GM18505 (cell line): ENCODE data around the gene FHOD1.
A peak's percentile ranks its signal among the peaks of the same experiment; 100 is the strongest.

Experiments
- ATAC-seq: cut with Tn5 transposase; IDR thresholded peaks from one replicate; pipeline ENCODE4 v1.9.1; 2021; ENCODE audit not compliant: unreplicated experiment
- POLR2A ChIP-seq: IDR thresholded peaks from 4 replicates; pipeline ENCODE4 v1.6.1; 2011; ENCODE audit warnings: borderline replicate concordance; ENCODE audit not compliant: insufficient read depth, insufficient read length; ENCODE audit errors: extremely low read depth

The FHOD1 gene

DNA sequence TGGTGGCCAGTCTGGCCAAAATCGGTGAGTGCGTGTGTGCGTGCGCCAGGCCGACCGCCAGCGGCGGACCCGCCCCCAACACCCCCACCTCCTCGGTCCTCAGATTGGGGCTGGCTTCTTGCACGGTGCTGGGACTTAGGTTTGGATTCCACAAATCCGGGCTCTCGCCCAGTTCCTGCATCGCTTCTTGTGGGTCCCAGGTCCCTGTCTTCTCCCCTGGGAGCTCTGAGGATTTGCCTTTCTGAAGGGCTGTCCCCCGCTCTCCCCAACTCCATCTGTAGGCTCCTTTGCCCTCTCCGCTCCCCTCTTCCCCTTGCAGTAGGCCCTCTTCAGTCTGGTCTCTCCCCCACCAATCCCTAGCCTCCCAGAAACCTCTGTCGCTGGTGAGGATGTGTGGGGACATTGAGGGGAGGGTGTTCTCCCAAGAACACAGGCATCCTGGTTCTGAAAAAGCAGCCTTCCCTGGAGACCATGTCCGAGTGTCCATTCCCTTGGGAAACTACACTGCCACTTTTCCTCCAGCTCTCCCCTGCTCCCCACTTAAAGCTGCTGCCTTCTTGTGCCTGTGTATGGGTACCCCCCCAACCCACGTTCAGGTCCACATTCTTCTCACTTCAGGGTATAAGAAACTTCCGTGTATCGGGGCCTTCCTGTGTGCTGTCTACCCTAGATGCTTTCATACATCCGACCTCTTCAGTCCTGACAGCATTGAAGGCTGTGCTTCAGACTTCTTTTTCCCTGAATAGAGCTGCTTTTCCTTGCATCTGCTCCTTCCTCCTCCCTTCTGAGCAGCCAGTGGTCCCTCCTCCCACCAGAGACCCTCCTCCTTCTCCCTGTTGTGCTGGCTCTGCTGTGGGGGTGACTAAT is 2.1 kb upstream of the FHOD1 start:
- ATAC-seq: no peak
- TF ChIP-seq POLR2A: no peak

DNA sequence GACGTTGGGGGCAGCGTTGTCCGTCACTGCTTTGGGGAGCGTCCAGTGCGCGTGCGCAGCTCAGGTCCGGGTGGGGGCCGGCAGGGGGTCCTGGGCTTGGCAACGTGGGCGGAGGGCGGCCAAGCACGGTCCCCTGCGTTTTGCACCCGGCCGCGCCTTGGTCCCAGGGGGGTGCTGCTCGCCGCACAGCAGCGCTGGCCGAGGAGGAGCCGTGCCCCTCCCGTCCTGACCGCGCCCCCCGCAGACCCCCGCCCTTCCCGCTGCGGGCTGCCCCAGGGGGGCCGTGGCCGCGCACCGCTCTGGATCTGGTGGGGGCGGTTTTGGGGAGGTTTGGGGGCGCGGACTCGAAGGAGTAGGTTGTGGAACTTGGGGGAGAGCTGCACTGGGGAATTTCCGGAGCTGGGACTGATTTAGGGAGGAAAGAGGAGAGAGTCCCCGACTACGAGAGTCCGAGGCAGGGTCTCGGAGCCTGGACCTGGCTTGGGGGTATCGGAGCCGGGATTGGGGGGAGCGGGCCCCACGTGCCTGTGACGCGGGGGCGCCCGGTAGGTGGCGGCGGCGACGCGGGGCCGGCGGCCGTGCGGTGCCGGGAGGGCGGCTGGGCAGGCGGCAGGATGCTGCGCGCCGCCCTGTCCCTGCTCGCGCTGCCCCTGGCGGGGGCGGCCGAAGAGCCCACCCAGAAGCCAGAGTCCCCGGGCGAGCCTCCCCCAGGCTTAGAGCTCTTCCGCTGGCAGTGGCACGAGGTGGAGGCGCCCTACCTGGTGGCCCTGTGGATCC is 1.3 kb upstream of the FHOD1 start, which contains the start of gene SLC9A5:
SLC9A5 (plus strand) TSS at position 579 of the 777 bp plus-strand sequence; CDS start at position 615, 36 bp downstream.
- ATAC-seq: no peak
- peak; percentile 35 for TF ChIP-seq POLR2A

DNA sequence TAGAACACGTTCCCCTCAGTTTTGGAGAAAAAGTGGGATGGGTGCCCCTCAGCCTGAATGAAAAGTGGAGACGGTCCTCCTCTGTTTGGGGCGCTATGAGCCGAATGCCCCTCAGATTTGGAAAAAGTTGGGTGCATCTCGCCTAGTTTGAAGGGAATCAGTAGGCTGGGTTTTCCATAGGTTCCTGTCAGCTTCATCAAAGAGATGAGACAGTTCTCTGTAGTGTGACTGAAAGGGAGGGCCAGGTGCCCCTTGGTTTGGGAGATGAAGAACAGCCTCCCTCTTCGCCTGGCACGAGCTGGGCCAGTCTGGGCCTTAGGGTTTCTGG is 756 bp upstream of the FHOD1 start:
- ATAC-seq: no peak
- TF ChIP-seq POLR2A: no peak

DNA sequence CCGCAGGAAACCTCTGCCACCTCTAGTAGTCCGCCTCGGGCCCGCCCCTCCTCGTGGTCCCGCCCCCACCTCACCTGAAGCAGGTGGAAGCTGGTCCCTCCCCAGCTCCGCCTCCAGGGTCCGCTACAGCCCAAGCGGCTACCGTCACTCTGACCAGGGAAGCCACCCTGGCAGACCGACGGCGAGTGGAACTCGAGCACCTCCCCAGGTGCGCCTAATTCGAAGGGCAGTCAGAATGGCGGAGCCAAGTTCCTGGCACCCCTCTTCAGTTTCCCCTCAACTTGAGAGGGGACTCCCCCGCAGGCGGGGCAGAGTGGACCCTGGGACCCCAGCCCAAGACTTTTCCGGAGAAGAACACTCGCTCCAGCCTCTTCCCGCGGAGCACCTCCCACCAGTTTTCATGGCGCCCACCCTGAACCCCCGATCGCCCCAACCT is 507 bp downstream of the FHOD1 start:
- peak; percentile 21 for TF ChIP-seq POLR2A
- peak; percentile 8 for ATAC-seq

DNA sequence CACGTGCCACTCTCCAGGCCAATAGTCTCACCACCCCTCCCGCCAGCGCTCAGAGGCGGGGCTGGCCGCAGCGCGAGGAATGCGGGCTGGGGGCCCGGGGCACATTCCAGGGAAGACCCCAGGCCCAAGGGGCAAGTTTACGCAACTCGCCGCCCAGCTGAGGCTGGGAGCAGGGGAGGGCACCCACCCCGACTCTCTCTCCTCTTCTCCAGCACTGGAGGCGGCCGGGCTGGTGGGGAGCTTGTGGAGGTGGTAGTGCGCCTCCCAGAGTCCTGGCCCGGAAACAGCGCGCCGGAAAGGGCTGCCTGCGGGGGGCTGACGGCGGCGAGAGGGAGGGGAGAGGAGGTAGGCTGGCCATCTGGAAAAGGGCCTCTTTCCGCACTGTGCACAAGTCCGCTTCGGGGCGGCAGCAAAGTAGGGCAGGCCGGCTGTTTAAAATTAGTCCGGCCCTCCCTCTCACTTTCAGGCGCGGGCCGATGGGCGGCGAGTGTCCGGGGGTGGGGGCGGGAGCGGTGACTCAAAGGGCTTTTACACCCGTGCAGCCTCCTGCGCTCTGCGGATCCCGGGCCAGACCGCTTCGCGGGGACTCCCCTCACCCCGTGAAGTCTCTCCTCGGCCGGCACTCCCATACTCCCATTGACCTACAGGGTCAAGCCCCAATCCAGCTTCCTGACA is 1.1 kb downstream of the FHOD1 start:
- no peak for TF ChIP-seq POLR2A
- peak; percentile 22 for ATAC-seq

DNA sequence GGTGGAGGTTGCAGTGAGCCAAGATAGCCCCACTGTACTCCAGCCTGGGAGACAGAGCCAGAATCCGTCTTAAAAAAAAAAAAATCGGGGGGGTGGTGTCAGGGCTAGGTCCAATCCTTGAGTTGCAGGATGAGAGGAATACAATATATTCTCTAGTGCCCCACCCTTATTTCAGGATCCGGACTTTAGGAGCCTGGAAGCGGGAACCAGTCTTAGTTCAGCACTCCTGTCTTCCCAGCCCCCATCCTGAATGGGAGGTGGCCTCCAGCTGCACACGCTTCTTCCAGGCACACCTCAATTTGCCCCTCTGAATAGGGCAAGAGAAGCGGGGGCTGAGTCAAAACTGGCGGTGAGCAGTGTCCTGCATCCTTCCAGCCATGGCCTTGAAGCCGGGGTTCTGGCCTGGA is 1.6 kb downstream of the FHOD1 start:
- ATAC-seq: no peak
- no peak for TF ChIP-seq POLR2A

DNA sequence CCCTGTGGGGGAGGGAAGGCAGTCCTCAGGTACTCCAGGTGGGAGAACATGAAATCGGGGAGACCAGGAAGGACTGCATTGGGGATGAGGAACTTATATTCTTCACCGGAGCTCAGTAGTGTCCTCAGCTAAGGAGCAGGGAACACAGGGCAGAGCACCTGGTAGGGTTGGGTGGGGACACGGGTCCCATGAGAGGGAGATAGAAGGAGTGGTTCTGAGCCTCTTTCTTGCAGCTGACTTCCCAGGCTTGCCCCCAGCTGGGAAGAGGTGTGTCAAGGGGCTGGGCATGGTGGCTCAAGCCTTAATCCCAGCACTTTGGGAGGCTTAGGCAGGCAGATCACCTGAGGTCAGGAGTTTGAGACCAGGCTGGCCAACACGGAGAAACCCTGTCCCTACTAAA is 2.1 kb downstream of the FHOD1 start:
- ATAC-seq: no peak
- TF ChIP-seq POLR2A: no peak

DNA sequence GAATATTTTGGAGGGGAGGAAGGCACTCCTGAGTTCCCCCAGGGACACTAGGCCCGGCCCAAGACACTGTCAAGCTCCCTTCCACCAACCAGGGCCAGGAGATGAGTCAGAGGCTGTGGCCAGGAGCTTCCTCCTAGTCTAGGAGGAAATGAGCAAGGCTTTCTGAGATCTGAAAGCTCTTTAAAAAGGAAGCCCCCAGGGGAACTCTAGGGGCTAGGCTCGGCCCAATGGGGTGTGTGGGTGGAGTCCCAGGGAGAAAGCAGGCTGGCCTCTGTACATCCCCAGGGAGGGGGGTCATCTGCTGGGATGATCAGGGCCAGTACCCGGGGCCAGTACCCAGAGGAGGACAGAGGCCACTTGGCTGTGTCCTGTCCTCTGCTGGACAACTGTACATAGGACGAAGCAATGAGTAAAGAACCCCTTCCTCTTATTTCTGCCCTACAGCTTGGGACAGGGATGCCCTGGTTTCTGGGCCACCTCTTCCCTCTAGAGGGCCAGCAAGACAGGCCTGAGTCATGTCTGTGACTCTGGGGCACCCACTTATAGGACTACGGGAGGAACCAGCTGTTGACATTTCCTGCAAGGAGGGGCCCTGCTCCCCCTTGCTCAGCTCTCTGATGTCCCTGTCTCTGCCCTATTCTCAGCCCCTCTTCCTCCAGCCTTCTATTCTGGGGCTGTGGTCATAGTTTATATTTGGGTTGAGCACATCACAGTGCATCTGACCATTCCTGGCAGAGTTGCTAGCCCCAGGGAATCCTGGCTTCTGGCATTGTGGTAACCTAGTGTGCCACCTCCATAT is 2.7 kb downstream of the FHOD1 start:
- TF ChIP-seq POLR2A: peak; percentile 74
- ATAC-seq: peak; percentile 36

DNA sequence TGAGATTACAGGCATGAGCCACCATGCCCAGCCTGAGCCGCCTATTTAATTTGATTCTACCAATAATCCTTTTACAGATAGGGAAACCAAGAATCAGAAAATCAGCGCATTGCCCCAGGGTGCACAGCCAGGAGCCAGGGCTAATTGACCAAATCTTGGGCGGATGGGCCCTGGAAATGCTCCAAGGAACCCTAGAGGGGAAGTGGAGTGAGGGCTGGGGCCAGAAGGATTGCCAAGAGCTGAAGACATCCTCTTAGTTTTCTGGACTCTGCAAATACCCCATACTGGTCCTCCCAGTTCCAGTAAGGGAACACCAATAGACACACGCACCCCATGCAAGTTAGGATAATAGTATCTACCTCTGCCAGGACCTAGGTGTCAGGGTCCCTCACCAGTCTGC is 3.8 kb downstream of the FHOD1 start:
- no peak for TF ChIP-seq POLR2A
- no peak for ATAC-seq

DNA sequence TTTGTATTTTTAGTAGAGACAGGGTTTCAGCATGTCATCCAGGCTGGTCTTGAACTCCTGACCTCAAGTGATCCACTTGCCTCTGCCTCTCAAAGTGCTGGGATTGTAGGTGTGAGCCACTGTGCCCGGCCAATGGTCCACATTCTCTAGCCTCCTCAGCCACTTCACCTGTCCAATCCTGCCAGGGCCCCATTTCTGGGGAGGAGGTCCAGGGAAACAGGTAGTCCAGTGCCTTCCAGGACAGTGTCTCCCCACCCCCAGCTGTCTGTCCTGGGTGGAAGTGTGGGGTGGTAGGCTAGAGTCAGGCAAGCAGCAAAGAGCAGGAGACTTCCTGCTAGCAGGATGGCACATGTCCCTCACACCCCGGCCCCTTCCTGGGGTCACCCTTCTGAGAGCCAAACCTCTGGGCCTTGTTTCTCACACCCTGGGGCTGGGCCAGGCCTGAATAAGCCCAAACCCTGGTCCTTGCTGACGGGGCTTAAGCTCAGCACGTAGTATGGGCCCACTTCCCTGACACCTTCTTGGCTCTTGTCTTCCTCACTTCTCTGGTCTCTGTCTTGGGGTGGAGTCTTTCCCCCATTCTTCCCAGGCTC is 5.0 kb downstream of the FHOD1 start:
- ATAC-seq: no peak

DNA sequence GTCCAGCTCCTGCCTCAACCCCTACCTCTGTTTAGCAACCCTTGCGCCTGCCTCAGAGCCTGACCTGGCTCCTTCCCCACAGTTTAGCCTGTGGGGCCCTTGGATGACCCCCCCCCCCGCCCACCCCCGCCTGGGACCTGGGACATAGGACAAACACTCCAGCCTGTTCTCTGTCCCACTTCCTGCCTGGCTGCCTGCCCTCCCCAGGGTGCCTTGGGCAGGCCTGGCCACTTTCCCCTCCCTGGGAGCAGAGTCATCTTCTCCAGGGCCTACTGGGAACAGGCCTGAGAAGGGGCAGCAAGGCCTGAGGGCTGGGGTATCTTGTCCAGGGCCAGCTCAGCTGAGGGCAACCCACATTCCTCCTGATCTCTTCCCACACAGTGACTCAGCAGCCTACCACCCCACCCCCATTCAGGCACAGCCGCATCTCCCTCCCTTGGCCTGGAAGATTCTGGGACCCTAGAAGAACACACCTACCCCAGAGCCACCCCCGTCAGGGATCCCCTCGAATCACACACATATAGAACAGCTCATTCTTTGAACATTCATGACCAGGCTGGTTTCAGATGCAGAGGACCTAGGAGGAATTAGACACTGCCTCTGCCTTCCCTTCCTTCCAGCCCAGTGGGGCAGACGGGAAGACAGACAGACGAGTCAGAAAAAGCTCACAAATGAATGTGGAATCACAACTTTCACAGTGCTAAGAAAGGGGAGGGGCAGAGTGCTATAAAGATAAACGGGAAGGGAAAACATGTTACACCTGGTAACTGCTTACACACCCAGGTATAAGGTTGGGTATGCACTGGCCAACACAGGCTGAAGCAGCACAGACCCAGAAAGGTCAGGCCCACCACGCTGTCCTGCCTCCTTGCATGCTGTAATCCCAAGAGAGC is 6.0 kb downstream of the FHOD1 start:
- no peak for ATAC-seq
- TF ChIP-seq POLR2A: no peak

More for the DNA sequence above, 5.0 kb downstream of the FHOD1 start:
- no peak for TF ChIP-seq POLR2A

DNA sequence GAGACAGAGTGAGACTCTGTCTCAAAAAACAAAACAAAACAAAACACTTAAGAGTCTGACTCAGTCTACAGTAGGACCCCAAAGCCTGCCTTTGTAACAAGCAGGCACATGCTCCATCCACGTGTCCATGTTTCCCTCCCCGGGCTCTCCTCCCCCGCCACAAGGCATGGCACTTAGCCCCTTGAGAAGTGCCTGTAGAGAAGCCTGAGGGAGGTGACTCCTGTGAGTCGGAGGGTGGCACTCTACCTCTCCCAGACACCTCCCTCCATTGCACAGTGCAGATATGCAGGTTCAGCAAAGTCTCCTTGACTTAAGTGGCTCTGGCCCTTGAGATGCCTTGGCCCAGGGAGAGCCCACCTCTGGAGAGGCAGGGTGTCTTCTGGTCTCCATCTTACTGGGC is 6.8 kb downstream of the FHOD1 start:
- no peak for TF ChIP-seq POLR2A

DNA sequence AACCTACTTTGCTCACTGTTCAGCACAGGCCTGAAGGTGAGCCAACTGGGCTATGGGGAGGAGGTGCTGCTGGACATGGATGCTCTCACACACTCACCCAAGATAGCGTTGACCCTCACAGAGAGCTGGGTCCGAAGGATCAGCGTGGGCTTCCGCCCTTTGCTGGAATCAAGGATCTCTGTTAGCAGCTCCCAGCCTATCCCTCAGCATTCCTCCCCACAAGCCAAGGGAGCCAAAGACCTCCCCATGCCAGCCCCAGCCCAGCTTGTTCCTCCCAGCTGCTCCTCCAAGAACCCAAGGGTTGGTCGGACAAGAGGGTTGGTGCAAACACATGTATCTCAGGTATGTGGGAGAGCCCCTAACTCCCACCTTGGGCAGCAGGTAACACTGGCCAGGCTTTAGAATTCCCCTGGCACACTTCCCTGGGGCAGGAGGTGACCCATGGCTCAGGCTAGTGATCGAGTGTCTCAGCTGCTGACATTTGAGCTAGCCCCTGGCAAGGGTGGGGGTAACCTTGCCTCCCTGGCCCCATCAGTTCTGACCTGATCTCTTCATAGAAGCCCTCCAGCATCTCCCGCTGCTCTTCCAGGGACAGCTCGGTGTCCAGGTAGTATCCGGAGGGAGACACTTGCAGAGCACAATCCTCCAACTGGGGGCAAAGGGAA is 8.3 kb downstream of the FHOD1 start:
- no peak for ATAC-seq
- TF ChIP-seq POLR2A: no peak

More for the DNA sequence above, 6.8 kb downstream of the FHOD1 start:
- no peak for ATAC-seq
